Endothelial cell of umbilical vein (primary cell): Measurements from ENCODE around the gene RABL6. TPM values are rescaled to one million over a fixed set of nuclear protein-coding genes. Genes with fewer than 3 reads are reported as not detected.

Source experiments
- BruUV-seq: library from RNA; stranded (reverse); fragments of 400-500 nt; replicated peaks from 2 replicates; lab custom pipeline; 2021; lab: Mats Ljungman, UMichigan
- CTCF ChIA-PET: fragments of 300-600, 350-600 bp; sonication (Branson Sonifier 250); formaldehyde crosslinking; loops from one replicate; lab custom pipeline; 2021; ENCODE audit warnings: antibody characterized with exemption, inconsistent platforms; lab: Charles Lee
- POLR2A ChIA-PET: fragments of 300-600, 350-600 bp; sonication (Branson Sonifier 250); formaldehyde crosslinking; loops from one replicate; lab custom pipeline; 2021; ENCODE audit warnings: antibody characterized with exemption, inconsistent platforms; lab: Charles Lee
- DNase-seq: peaks from one replicate; pipeline ENCODE4 v3.0.0-alpha.2; 2011; ENCODE audit warnings: low read depth, low spot score
- FAIRE-seq: peaks from 2 replicates; lab custom pipeline; 2011; peaks lifted over from hg19 to GRCh38; lab: Jason Lieb, UNC
- H2AFZ ChIP-seq: 2 replicates; pipeline ENCODE4 v1.6.0; 2012; ENCODE audit warnings: low read depth, low read length, control low read depth, inconsistent platforms
- H3K27ac ChIP-seq: 2 replicates; pipeline ENCODE4 v1.5.1; 2011; ENCODE audit warnings: low read depth, mild to moderate bottlenecking, control low read depth, low read length, moderate library complexity; ENCODE audit not compliant: insufficient read depth
- H3K27me3 ChIP-seq, 2 experiments: 2 replicates each; pipeline versions ENCODE4 v1.6.0 to v1.6.1; 2011; ENCODE audit warnings: low read length in 2 of 2, mixed read lengths in 1 of 2; ENCODE audit not compliant: control insufficient read depth in 2 of 2, insufficient read depth in 2 of 2
- H3K36me3 ChIP-seq, 2 experiments: 2 replicates in 1 of 2; 3 replicates in 1 of 2; pipeline ENCODE4 v1.5.1; 2011; ENCODE audit warnings: low read length in 2 of 2, mild to moderate bottlenecking in 1 of 2, moderate library complexity in 1 of 2; ENCODE audit not compliant: control insufficient read depth in 2 of 2, insufficient read depth in 2 of 2; ENCODE audit errors: extremely low read depth in 1 of 2
- H3K4me1 ChIP-seq: 3 replicates; pipeline ENCODE4 v1.5.1; 2011; ENCODE audit warnings: mild to moderate bottlenecking, low read length; ENCODE audit not compliant: control insufficient read depth, insufficient read depth; ENCODE audit errors: extremely low read depth
- H3K4me2 ChIP-seq: 2 replicates; pipeline ENCODE4 v1.6.1; 2011; ENCODE audit warnings: low read length, control low read depth, mixed read lengths; ENCODE audit not compliant: insufficient read depth
- H3K4me3 ChIP-seq, 3 experiments: fragments of 200-600 bp in 1 of 3; sonication (generic), shearing (Covaris generic) in 1 of 3; replicated peaks in 1 of 3; 2 replicates each; pipeline ENCODE4 v1.5.1; 2011 to 2016; ENCODE audit warnings: control low read depth in 3 of 3, low read length in 3 of 3, mild to moderate bottlenecking in 2 of 3, inconsistent platforms in 1 of 3, low read depth in 1 of 3, moderate library complexity in 1 of 3; ENCODE audit not compliant: insufficient read depth in 1 of 3
- H3K79me2 ChIP-seq: 2 replicates; pipeline ENCODE4 v1.6.0; 2012; ENCODE audit warnings: low read length, inconsistent platforms; ENCODE audit not compliant: control insufficient read depth, insufficient read depth
- H3K9ac ChIP-seq: replicated peaks from 2 replicates; pipeline ENCODE3; 2011; ENCODE audit warnings: low read length, control low read depth; ENCODE audit not compliant: insufficient read depth; ENCODE audit errors: extremely low read depth
- H3K9me1 ChIP-seq: replicated peaks from 3 replicates; pipeline ENCODE4 v1.6.0; 2011; ENCODE audit warnings: mild to moderate bottlenecking, low read length; ENCODE audit not compliant: control insufficient read depth, insufficient read depth; ENCODE audit errors: extremely low read depth
- H3K9me3 ChIP-seq: replicated peaks from 2 replicates; pipeline ENCODE4 v1.5.1; 2012; ENCODE audit warnings: low read length, inconsistent platforms; ENCODE audit not compliant: control insufficient read depth, insufficient read depth
- H4K20me1 ChIP-seq: replicated peaks from 2 replicates; pipeline ENCODE3; 2011; ENCODE audit warnings: mild to moderate bottlenecking, low read length; ENCODE audit not compliant: control insufficient read depth, insufficient read depth; ENCODE audit errors: extremely low read depth
- CTCF ChIP-seq, 2 donors: IDR thresholded peaks; 1 replicate in 1 of 2; 2 replicates in 1 of 2; pipeline ENCODE4 v1.5.1; 2011; ENCODE audit warnings: low read length in 2 of 2, mild to moderate bottlenecking in 2 of 2, moderate library complexity in 2 of 2, control low read depth in 1 of 2, inconsistent platforms in 1 of 2, low read depth in 1 of 2; ENCODE audit not compliant: insufficient read depth in 1 of 2; ENCODE audit errors: extremely low read depth in 1 of 2
- EZH2 ChIP-seq: IDR thresholded peaks from 2 replicates; pipeline ENCODE4 v1.6.1; 2012; ENCODE audit warnings: borderline replicate concordance, low read depth, mild to moderate bottlenecking, moderate library complexity, low read length, inconsistent platforms; ENCODE audit not compliant: severe bottlenecking
- FOS ChIP-seq: IDR thresholded peaks from 2 replicates; pipeline ENCODE4 v1.6.1; 2011; ENCODE audit warnings: mild to moderate bottlenecking, low read length, moderate library complexity, borderline replicate concordance; ENCODE audit not compliant: insufficient read depth
- GATA2 ChIP-seq: IDR thresholded peaks from 2 replicates; pipeline ENCODE4 v1.7.0; 2011; ENCODE audit warnings: low read depth, mild to moderate bottlenecking, moderate library complexity, mixed read lengths, low read length; ENCODE audit not compliant: insufficient read length, insufficient read depth
- JUN ChIP-seq: IDR thresholded peaks from 2 replicates; pipeline ENCODE4 v1.6.1; 2011; ENCODE audit warnings: borderline replicate concordance, low read depth; ENCODE audit not compliant: insufficient read length, insufficient read depth
- MAX ChIP-seq: IDR thresholded peaks from 2 replicates; pipeline ENCODE4 v1.6.1; 2011; ENCODE audit not compliant: insufficient read depth, insufficient read length
- MYC ChIP-seq: IDR thresholded peaks from one replicate; pipeline ENCODE4 v1.6.1; 2011; ENCODE audit warnings: mild to moderate bottlenecking, low read depth, low read length
- POLR2A ChIP-seq: IDR thresholded peaks from 2 replicates; pipeline ENCODE4 v1.6.1; 2012; ENCODE audit warnings: low read depth, mild to moderate bottlenecking, control low read depth, low read length
- POLR2AphosphoS5 ChIP-seq: IDR thresholded peaks from 2 replicates; pipeline ENCODE4 v1.6.1; 2012; ENCODE audit warnings: low read depth, mild to moderate bottlenecking, control low read depth, low read length, moderate library complexity; ENCODE audit not compliant: insufficient read depth
- dilution Hi-C: fragments of 300-500 bp; cut with MboI; formaldehyde crosslinking; loops from one replicate; pipeline ENCODE4 v1.15.0; 2019; ENCODE audit warnings: low sequenced_read_pairs; ENCODE audit not compliant: extremely low pct_ligation_motif_present
- intact Hi-C: fragments of 100-400 bp; cut with micrococcal nuclease; formaldehyde crosslinking; loops from one replicate; pipeline ENCODE4 v1.10.0; 2022
- polyA plus RNA-seq, 4 experiments: library from polyadenylated mRNA; depleted of rRNA in 3 of 4; stranded (reverse) in 3 of 4; unstranded in 1 of 4; fragments of >200 nt; gene quantifications; 2 replicates each; pipeline versions ENCODE4 v1.2.1 to v1.2.3, GENCODE V29; 2011 to 2012; ENCODE audit warnings: missing spikeins in 1 of 4
- total RNA-seq: library from RNA; stranded (reverse); gene quantifications from 2 replicates; pipeline ENCODE4 v1.2.3, GENCODE V29; 2021

Gene RABL6
- total and polyA plus RNA-seq, 2 donors (not counting 3 experiments of a cell fraction or from before 2014, with no cell fraction given): 60.8 to 112 TPM

- no TSS peak for BruUV-seq
- Histone ChIP-seq H3K79me2 (peaks cover 34% of the 10 kb centered on the region), H3K9me1 (no peaks in the 10 kb centered on the region), H4K20me1 (peaks cover 2% of the 10 kb centered on the region), H2AFZ (no peak overlapping the region), H3K4me2 (no peak overlapping the region), H3K36me3 (peaks cover 6 to 10% of the 10 kb centered on the region in 2 experiments), H3K27me3 (no peaks in the 10 kb centered on the region), H3K9me3 (no peaks in the 10 kb centered on the region), H3K27ac (no peak overlapping the region), H3K9ac (no peak overlapping the region), H3K4me3 (no peak overlapping the region), H3K4me1 (no peaks in the 10 kb centered on the region)
- FAIRE-seq (no peak), DNase-seq (no peak)
- no peak for TF ChIP-seq FOS
- no peak for TF ChIP-seq MAX
- TF ChIP-seq POLR2AphosphoS5: no peak
- no peak for TF ChIP-seq MYC
- TF ChIP-seq POLR2A: no peak
- no peak for TF ChIP-seq JUN
- no peak for TF ChIP-seq CTCF (IDR thresholded peaks at IDR 0.05; ENCODE audit: extremely low read depth in 1 of 2, insufficient read depth in 1 of 2, low read depth in 1 of 2, low read length in 2 of 2)
- no peak for TF ChIP-seq EZH2
- TF ChIP-seq GATA2: no peak
- CTCF ChIA-PET: interaction anchor here (0.6 to 1.8 kb wide), 3 partner anchors 15 to 214 kb away, joined by 5 to 7 read pairs (median 6); partner anchors contain the start of gene AJM1
- dilution Hi-C loops: loop anchor here (25.0 kb wide), 1 partner anchor 122 kb away; the partner anchor contains the start of genes C8G and FBXW5
- intact Hi-C loops: no loop called here
- POLR2A ChIA-PET: no interaction called here
Observed at GRCh38 chr9:136814725-136815421, 7.1 kb downstream of the RABL6 start.
